GOT3 (cell line): ENCODE results near the gene SMARCA2.

Experiments
- DNase-seq: peaks from one replicate; lab custom pipeline; 2025; ENCODE audit warnings: mixed read lengths; lab: John Stamatoyannopoulos, UW

The SMARCA2 gene

DNA sequence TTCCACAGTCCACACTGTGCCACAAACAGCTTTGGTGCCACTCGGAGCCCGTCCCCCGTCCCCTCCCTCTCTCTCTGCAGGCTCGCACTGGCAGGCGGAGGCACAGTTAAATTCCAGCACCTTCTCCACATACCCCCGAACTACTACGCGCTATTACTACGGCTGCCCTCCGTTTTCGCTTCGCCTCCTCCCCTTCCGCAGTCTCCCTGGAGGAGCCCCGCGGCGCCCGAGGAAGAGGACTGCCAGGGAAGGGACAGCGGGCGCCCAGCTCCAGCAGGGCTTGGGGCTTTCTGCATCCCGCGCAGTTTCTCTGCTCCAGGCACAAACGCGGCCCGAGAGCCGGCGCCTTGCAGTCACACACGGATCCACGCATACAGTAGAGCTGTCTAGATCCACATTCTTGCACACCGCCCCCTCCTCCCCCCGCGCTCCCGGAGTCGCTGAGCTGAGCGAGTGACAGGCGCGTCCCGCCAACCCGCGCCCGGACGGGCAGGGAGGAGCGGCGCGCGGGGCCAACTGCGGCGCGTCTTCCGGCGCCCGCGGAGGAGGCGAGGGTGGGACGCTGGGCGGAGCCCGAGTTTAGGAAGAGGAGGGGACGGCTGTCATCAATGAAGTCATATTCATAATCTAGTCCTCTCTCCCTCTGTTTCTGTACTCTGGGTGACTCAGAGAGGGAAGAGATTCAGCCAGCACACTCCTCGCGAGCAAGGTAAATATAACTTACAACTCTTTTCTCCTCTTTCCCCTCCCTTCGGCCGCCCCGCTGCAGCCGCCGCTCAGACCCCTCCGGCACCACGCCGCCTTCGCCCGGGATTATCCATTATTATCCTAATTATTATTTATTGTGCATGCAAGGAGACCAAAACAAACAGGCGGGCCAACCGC is at the start of gene SMARCA2:
Gene SMARCA2 (plus strand): TSS at position 652 of the 885 bp plus-strand sequence. CDS start 13,676 bp downstream, outside the sequence.
- DNase-seq: peak; percentile 78

DNA sequence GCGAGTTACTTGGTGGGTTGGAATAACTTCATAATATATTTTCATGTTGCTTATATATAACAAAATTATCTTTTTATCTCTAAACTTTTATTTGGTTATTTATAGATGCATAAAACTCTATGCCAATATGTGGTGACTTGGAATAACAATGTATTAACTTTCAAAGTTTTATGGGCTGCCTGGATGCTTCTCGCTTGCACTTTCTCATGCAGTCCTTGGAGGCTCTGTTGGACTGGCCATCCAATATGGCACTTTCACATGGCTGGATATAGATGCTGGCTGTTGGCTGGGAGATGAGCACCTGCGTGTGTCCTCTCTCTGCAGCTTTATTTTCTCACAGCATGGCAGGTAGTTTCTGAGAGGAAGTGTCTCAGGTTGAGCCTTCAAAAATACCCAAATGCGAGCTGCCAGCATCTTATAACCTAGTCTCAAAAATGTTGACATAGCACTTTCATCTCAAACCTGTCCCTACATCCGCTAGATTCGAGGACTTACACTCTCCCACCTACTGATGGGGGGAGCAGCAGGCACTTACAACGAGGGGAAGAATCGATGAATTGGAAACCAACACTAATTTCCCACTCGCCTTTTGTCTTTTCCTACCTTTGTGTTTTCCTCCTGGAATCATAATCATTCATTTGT is 48.3 kb upstream of the SMARCA2 start:
- no peak for DNase-seq

DNA sequence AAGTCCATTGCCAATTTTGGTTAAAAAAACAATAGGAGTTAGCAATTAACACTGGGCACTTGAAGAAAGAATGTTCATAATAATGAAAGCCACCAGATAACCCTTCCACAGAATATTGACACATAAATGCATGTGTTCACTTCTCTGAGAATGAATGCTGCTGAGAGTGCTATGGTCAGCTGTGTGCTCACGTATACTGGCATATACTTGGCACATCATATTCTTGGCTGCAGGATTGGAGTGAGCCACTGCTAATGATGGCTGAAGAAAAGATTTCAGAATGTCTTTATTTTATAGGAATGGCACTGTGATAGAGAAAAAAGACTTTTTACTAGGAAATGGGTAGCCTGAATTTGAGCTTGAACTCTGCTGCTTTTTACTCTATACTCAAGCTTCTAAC is 46.0 kb upstream of the SMARCA2 start:
- DNase-seq: no peak

DNA sequence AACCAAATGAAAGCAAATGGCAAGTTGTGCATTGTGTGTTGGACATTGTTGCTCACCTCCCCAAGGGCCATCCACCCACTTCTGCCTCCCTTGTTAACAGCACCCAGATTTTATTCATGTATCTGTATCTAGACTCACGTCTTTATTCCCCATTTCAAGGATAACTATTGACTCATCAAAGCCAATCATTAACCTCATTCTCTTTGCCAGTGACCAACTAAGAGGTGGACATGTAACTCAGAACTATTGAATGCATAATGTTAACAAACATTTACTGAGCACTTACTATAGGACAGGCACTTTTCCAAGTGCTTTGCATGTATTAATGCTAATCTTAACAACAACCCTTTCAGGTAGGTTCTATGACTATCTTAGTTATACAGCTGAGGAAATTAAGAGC is 45.2 kb upstream of the SMARCA2 start:
- DNase-seq: no peak

DNA sequence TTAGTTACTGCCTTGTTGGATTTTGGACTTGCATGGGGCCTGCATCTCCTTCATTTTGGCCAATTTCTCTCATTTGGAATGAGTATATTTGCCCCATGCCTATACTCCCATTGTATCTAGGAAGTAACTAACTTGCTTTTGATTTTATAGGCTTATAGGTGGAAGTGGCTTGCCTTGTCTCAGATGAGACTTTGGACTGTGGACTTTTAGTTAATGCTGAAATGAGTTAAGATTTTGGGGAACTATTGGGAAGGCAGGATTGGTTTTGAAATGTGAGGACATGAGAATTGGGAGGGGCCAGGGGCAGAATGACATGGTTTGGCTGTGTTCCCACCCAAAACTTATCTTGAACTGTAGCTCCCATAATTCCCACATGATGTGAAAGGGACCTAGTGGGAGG is 42.5 kb upstream of the SMARCA2 start:
- no peak for DNase-seq

DNA sequence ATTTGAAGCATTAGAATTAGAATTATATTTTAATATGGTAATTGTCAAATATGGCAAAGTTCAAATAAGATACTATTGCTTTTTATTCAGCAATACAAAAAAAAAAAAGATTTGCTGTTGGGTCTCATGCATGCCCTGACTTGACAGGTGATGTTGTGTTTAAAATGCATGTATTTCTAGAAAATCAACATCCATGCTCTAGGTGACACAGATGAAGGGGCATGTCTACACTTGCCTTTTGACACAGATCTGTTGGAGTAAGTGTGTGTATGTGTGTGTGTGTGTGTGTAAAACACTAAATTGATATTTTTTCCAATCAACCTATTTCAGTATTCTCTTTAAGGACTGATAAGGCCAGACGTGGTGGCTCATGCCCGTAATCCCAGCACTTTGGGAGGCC is 38.1 kb upstream of the SMARCA2 start:
- DNase-seq: no peak

DNA sequence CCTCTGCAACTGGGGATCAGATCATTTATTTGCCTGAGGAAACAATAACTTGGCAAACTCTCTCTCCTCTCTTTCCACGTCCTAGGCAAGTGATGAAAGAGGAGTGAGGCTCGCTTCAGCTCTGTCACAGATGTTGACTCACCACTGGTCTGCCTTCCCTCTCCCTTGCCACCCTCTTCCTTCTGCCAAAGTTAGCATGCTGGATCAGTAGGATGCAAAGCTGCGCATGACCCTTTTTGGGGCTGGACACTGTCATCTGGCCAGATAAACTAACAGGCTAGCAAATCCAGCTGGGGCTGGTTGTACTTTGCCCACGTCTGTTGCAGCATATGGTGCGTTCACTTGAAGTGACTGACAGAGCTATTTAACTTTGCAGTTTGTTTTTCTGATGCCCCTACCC is 36.2 kb upstream of the SMARCA2 start:
- DNase-seq: peak; percentile 17

DNA sequence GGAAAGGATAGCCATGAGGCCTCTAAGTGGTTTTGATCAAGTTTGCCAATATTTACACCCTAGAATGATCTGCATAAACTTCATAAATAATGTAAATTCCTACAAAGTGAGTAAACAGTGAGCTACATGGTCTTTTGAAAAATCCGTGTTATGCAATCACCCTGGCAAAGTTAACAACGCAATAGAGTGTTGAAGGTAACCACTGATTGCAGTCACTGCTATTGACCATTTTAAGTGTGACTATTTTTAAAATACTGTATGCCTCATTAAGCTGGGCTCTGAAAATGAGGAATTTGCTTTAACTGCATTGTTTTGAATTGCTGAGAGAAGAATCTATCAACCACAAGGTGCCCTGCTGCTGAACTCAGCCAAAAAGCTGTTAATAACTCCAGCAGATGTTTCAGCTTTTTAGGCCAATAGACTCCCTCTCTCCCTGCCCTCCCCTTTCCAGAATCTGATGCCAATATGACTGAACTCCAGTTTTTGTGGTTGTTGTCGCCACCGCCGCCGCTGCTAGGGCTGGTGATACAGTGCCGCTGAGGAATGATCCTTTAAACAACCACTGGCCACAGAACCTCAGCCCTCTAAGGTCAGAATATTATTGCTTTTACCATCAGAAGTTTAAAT is 35.3 kb upstream of the SMARCA2 start:
- DNase-seq: no peak

DNA sequence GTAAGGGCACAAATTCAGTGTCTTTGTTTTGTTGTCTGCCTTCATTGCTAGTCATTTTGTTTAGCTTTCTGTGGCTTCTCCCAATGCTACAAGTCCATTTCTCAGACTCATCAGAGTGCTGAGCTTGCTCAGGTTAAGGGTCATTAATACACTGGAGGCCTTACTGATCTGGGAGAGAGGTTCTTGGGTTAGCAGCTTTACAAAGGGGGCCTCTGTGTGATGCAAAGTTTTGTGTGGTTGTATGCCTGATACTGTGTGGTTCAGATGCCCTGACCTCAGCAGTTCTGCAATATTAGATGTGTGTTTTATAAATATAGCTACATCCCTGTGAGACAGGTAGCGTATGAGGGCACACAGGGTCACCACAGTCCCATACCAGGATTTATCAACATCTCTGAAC is 34.8 kb upstream of the SMARCA2 start:
- no peak for DNase-seq

DNA sequence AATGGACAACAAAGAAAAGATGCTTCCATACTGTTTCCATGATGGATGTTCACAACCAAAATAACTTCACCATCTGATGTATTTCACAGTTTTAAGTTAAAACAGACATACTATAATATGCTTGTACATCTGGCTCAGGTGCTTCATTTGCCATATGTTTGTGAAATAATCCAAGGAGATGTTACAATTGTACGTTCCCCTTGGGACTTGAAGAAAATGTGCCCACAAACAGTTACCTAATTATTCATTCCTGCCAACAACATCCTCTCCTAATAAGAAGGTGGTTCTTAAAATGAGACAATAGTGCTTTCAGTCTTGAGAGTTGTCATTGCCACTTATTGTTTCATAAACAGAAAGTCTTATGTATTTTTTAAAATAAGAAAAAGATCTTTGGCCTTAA is 33.1 kb upstream of the SMARCA2 start:
- no peak for DNase-seq

DNA sequence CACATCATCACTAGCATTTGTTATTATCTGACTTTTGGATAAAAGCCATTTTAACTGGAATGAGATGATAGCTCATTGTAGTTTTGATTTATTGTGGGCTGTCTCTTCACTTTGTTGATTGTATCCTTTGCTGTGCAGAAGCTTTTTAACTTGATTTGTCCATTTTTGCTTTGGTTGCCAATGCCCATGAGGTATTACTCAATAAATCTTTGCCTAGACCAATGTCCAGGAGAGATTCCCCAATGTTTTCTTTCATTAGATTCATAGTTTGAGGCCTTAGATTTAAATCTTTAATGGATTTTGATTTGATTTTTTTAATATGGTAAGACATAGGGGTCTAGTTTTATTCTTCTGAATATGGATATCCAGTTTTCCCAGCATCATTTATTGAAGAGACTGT is 28.8 kb upstream of the SMARCA2 start:
- DNase-seq: no peak

DNA sequence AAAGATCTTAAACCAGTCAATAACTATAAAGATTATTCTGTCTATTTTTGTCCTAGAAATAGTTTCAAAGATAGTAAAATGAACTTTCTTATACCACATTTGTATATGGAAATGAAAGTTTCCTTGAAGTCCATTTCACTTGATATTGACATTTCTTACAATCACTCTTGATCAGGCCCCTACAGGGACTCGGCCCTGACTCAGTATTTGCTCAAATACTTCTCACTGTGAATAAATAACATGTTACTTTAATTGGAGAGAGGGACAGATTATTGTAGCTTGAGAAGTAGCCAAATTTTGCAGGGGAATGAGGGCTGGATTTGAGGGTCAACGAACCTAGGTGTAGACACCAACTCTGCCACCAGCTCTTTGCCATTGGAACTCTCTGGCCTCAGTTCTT is 25.6 kb upstream of the SMARCA2 start:
- no peak for DNase-seq

DNA sequence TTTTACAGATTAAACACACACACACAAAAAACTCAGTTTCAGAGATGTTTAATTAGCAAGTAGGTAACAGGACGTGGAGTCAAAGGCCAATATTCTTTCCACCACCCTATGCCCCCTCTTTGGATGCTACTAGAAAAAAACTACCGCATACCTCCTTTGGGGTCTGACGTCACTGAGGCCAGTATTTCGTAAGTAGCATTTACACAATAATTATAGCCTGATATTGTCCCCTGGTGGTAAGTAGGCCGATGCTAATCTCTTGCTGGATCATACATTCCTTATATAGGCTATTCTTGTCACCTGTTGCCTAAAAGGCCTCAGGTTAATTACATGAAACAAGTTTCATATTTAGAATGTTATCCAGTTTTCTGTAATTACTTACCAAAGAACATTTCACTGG is 21.0 kb upstream of the SMARCA2 start:
- DNase-seq: no peak

DNA sequence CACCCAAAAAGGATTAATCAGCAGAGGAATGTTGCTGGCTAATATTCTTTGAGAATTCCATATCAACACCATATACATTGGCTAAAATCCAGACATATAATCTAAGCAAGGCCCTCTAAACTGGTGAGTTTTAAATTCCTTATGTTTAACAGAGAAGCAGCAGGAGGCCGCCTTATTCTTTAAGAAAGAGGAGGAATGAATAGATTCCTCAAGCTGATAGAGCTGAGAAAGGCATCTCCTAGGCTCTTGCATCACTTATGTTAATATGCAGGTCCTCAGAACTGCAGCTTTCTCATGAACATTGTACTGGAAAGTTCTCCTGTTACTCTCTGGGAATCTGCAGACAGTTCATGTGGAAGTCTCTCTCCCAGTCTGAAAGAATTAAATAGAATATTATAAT is 20.1 kb upstream of the SMARCA2 start:
- no peak for DNase-seq

DNA sequence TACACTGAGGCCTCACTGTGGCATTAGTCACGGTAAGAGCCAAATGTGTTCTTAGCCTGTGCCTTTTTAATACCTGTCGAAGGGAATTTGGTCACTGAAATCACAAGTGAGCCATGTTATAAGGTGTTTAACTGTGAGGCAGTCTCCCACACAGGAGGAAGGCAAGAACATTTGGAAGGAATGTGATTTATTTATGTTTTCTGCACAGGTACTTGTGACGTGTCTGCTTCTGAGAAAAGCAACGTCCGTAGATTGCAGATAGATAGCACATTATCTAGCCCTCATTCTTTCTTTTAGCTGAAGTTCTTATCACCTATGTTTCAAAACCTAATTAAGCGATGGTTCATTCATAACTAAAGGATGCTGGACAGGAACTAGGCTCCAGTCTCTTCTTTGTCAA is 19.0 kb upstream of the SMARCA2 start:
- DNase-seq: no peak

DNA sequence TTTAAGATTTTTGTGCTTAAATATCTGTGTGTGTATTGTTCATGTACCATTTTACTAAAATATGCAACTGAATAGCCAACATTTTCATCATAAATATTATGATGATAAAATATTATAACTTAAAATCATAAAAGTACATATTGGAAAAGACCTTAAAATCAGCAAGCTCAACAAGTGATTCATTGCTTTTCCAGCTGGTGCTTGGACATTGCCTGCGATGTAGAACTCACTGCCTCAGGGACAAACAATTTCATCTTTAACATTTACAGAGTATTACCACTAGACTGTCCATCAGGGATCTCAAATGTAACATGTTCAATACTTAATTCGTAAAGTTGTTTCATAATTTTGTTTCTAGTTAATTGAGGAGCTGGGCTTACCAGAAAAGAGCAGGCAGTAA is 17.5 kb upstream of the SMARCA2 start:
- DNase-seq: no peak

DNA sequence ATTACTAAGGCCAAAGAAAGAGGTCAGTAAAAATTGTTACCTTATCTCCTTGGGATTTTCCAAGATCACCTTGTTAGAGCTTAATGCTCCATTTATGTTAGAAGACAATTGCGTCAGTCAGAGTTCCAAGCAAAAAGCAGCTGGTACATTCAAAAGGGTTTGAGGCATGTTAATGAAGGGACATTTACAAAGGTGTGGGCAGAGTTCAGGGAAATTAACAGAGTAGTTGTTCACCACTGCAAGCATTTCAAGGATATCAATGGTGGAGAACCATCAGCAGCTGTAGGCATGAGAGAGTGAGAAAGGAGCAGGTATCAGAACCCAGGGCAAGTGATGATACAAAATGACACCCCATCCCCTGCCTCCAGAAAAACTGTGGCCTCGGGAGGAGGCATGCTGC is 17.0 kb upstream of the SMARCA2 start:
- no peak for DNase-seq

DNA sequence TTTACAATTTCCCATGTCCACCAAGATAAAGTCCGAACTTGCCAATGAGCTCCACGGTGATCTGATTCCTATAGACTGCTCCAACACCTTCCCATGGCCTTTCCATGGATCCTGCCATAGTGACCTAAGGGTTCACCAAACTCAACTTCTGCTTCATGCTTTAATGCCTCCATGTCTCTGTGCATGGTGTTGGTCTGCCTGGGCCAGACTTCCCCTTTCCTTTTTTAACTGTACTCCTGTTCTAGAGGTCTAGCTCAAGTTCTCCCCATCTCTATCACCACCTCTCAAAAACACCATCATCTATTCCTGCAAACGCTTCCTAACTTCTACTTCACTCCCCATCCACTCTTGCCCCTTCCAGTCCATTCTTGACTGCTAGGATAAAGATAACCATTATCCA is 14.8 kb upstream of the SMARCA2 start:
- no peak for DNase-seq

DNA sequence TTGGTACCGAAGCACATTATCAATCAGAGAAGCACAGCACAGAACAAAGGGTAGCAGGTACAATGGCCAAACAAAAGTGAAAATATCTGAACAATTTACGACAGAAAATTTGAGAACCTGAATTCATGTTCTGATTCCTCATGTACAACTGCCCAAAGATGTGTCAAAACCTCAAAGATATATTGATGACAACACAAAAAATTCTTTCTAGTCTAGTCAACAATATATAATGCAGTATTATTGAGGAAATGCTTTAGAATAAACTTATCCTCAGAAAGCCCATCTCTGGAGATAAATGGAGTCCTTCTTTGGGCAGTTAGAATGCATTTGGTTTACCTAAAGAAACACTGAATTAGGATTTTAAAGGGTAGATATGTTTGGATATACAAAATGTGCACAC is 6.8 kb upstream of the SMARCA2 start:
- DNase-seq: no peak

DNA sequence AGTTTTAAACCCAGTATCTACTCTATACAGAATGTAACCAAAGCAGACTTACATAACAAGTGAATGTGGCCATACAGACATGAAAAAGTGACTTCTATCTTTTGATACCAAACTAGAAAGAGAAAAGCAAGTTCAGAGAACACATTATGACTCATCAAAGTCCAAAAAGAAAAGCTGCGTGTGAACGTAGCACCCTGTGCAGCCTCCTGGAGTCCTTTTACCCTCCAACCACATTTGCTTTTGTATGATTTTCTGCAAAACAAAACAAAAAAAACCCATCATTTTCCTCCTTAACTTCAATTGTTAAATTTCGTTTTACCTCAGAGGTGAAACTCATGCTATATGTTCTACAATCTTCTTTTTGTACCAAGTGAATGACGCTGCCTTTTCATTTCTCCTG is 2.8 kb upstream of the SMARCA2 start:
- no peak for DNase-seq

DNA sequence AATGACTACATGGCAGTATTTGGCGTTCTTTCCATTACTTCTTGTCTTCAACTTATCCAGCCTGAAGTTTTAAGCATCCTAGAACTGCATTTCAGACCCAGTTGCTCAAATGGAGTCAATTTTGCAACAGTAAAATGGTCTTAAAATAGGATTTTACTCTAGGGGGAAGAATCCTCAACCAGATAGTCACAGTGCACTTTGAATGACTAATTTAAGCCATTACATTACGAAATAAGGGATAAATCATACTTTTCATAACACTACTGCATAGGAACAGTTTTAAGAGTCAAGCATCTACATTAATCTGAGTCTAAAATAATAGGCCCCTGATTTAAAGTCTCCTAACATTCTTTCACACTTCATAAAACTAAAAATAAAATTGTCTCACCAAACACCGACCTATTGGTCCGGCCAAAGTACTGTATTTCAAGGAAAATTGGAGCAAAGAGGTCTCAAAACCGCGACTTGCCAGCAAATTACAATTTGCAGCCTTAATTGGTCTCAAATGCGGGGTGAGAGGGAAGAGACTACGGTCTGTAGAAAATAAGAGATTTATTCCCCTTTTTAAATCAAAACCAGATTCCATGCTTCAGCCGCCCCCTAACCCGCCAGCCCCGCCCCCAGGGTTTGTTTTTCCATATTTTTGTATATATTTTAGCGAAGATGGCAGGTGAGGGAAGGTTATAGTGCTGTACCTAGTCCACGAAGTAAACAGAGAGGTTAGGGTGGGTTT is 1.2 kb upstream of the SMARCA2 start:
- no peak for DNase-seq

DNA sequence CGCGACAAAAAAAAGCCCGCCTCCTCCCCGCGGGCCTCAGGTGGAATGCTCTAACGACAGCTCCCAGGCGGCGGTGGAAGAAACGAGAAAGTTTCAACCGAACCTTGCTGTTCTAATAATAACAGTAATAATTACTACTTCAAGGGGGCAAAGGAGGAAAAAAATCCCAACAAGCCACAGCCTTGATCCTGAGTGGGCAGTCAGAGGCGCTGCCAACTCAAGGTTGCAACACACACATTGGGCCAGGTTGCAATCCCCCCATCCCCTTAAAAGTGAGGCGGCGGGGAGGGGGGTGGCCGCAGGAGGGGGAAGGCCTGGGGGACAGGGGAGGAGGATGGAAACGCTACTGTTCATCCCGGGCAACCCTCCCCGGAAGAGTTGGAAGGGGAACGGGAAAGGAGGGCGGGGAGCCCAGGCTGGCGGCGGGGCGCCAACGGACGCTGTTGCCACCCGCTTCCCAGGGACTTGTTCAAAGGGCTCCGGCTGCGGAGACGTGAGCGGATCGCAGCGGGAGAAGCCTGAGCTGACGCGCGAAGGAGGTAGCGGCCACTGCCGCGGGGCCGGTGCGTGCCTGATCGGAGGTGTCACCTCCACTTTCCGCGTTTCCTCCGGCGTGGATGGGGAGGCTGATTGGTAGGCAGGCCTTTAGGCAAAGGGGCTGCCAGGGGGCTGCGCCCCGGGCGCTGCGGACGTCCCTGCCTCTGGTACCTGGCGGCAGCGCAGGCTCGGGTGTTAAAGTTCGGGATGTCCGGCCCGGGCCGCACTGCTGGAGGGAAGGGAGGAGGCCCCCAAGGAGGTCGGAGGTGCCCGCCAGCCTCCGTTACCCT is 647 bp downstream of the SMARCA2 start:
- DNase-seq: no peak
